NCI-H1436 treated with DMSO at 0.1 percent for 48 hours (cell line): ENCODE results near the gene TUSC2.
"Not testable (repeated sequence)": the region's sequence is repeated elsewhere in the genome, so short reads cannot be mapped to it uniquely, and the experiment has no call there.

Experiments
- DNase-seq: peaks from one replicate; lab custom pipeline; 2025; lab: John Stamatoyannopoulos, UW

Gene TUSC2

DNA sequence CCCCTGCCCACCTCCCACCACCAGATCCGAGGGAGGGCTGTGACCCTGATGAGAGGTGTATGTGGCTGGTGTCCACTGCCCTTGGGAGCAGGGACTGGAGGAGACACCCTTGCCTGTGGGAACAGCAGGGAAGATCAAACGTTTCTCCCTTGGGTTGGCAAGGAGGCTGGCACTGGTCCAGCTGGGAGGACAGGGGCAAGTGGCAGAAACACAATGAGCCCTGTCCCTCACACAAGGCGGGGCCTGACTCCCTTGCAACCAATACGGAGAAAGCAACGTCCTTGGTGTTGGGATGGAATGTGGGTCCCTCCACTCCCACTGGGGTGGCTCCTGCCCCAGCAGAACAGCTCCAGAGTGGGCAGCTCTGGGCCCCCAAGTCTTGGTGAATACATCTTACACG, 10.7 kb downstream of the TUSC2 start:
- no peak for DNase-seq

DNA sequence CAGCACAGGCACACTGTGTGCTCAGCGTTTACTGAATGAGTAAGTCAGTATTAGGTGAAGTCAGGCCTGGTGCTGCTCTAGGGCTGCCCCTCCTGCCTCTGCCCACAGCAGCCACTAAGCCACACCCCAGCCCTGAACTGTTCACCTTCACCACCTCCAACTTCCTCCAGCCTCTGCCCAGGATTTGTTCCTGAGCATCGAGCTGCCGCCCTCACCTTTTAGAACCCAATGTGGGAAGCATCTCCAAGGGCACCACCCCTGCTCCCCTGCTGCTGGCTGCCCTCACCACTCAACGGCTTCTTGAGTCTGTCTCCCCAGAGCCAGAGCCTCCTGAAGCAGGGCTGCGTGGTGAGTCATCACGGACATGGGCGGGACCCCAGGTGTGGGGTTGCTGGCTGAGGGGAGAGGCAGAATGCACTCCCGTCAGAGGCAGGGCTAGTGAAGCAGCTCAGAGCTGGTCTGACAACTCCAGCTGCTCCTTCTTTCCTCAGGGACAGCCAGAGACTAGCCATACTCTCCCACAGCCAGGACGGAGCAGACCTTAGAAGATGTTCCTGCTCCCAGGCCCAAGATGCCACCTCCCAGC, 11.3 kb downstream of the TUSC2 start:
- DNase-seq, result no peak

DNA sequence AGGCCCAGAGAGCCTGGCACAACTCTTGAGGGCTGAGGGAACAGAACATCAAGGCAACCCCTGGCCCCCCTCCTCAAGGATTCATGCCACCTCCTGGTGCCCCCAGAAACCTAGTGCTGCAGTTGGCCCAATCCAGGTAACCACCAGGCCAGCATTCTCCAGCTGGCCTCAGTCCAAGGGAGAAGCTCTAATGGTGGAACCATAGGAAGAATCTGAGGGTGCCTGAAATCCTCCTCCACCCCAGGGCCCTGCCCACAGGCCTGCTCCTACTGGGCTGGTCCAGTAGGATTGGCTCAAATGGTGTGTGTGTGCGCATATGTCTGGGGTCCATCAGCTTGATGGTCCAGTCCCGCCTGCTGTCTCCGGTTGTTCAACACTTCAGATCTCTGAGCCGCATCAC, 13.2 kb downstream of the TUSC2 start:
- no peak for DNase-seq

GRCh38 chr3:50314342-50314741, 13.7 kb downstream of the TUSC2 start:
- no peak for DNase-seq

GRCh38 chr3:50312041-50312440, 16.0 kb downstream of the TUSC2 start:
- not testable (repeated sequence) for DNase-seq

GRCh38 chr3:50304601-50305000, 23.4 kb downstream of the TUSC2 start:
- no peak for DNase-seq

GRCh38 chr3:50303013-50303815, 24.8 kb downstream of the TUSC2 start, which contains the start of gene HYAL1:
Gene HYAL1 (minus strand): TSS chr3:50303574. CDS start chr3:50302956, 618 bp downstream.
- no peak for DNase-seq

GRCh38 chr3:50302095-50303012, 25.7 kb downstream of the TUSC2 start:
- no peak for DNase-seq

GRCh38 chr3:50300681-50301254, 27.3 kb downstream of the TUSC2 start:
- DNase-seq, result no peak

DNA sequence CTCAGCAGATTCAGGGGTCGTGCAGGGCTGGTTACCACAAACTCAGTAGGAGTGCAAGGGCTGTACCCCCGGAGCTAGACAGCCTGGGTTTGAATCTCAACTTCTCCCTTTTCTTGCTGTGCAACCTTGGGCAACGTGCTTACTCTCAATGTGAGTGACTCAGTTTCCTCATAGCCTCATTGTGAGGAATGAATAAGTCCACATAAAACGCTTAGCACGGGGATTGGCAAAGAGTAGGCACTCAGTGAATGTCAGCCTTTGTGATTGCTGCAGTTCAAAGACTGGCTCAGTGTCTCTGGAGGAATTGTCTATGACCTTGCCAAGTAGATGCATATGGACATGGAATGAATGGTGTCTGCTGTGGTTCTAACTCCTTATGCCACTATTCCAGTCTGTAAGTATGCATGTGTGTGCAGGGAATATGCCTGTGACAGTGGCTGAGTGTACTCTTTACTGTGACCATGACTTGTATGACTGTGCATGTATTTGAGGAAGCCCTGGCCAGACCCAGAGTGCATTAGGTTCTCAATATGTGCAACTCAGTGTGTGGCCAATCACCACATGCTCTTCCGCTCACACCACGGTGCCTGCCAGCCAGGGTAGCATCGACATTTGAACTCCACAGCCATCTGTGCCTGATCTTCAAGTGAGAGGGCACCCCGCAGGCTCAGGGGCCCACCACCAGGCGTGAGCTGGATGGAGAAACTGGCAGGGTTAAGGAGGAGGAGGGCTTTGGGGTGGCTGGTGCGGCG, 27.9 kb downstream of the TUSC2 start:
- no peak for DNase-seq

DNA sequence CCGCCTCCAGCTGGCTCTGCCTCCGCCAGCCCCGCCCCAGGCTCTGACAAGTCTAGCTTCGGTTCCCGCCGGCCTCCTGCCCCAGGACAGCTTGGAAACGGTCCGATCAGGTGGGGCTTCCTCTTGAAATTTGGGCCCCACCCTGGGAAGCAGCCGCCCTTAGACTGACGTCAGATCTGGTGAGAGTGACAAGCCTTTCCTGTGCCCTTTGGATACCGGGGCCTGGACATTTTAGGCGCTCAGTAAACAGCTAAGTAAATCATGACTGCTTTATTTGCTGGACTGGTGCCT, 28.4 kb downstream of the TUSC2 start:
- DNase-seq, result no peak

GRCh38 chr3:50298836-50299637, 29.0 kb downstream of the TUSC2 start, which contains the start of the genes HYAL3 and NAA80:
Gene HYAL3 (minus strand): TSS chr3:50299405. CDS start chr3:50295602, 3,803 bp downstream.
Gene NAA80 (minus strand): TSS chr3:50299405. CDS start chr3:50297463, 1,942 bp downstream.
- DNase-seq, result peak; percentile 70

DNA sequence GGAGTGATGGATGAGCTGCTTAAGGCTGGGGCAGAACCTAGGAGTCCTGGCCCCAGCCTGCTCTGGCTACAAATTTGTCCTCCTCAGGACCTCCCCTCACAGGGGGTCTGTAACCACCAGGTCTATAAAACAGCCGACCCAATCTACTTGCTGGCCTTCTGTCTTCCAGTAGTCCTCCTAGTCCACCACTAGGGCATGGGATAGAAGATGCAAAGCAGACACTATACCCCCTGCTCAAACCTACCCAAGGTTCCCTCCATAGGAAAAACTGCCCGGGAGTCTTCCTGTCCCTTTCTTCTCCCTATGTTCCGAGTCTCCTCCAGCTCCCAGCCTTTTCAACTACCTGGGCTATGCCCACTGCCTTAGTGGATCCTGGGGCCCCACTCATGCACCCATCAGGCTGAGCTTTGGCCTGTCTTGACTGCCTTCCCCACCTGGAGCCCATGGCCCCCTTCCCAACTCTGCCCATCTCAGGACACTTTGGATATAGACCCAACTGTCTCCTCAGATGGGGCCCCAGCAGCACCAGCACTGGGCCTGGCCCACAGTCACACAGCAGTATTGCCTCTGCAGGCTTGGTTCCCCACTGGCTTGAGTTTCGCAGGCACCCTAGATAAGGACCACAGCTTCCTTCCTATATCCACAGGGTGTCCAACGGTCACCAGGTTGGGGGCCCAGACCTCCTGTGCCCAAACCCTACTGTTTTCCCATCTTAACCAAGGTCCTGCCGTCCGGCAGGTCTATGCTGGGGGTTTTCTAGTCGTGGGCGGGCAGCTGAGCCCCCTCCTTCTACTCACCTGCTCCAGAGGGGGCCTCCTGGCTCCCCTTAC, 29.9 kb downstream of the TUSC2 start:
- no peak for DNase-seq

GRCh38 chr3:50297384-50297775, 30.6 kb downstream of the TUSC2 start:
- DNase-seq, result no peak

DNA sequence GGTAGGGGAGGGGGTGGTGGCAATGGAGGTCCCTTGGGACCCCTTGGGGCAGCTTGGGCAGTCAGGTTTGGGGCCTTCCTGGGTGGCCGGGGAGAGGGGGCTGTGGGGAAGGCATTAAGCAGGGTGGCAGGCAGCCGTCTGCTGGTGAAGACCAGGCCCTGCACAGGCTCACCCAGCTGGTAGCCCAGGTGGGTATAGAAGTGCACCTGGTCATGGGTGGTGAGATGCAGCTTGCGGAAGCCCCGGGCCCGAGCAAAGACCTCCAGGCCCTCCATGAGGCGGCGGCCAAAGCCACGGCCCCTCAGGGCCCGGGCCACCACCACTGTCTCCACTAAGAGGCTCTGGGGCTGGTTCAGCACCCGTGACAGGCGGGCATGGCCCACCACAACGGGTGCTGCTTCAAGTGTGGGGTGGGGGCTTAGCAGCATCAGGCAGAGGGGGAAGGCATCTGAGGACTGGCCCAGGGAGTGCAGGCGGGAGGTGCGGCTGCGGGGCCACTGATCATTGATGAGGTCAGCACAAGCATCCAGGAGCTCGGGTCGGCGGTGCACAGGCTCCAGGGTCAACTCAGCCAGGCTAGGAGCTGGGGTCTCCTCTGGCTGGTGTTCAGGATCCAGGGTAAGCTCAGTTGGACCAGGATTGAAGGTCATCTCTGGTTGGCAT, 31.2 kb downstream of the TUSC2 start:
- no peak for DNase-seq

DNA sequence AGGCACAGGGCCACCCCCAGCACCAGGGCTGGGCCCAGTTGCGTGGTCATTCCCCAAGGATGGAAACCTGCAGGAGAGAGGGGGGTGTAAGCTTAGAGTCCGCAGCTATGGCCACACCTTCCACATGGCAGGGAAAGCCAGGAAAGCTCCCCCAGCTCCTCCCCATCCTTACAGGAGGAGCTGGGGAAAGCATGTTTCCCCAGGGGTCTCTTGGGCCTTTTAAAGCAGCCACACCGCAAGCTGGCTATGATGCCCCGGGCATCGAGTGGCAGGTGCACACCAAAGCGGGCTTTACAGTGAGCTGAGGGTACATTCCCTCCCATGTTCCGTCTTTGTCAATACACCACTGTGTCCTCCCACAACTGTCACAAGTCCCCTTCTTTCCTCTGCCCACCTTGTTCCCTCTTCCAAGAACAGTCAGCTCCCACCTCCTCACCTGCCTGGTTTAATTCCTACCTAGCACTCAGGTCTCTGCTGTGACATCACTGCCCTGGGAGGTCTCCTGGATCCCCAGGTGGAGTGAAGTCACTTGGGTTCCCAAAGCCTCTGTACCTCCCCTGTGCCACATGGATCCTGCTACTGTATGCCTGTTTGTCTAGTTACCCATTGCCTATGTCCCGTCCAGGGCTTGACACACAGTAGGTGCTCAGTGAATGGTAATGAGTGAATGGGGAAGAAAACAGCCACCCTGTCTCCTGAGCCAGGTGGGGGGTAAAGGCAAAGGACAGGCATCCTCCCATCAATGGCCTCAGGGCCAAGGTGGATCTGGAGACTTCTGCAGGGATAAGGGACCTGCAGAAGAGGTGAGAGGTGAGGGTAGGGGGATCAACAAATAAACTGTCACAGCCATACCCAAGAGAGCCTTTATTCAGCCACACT, 32.2 kb downstream of the TUSC2 start:
- no peak for DNase-seq

DNA sequence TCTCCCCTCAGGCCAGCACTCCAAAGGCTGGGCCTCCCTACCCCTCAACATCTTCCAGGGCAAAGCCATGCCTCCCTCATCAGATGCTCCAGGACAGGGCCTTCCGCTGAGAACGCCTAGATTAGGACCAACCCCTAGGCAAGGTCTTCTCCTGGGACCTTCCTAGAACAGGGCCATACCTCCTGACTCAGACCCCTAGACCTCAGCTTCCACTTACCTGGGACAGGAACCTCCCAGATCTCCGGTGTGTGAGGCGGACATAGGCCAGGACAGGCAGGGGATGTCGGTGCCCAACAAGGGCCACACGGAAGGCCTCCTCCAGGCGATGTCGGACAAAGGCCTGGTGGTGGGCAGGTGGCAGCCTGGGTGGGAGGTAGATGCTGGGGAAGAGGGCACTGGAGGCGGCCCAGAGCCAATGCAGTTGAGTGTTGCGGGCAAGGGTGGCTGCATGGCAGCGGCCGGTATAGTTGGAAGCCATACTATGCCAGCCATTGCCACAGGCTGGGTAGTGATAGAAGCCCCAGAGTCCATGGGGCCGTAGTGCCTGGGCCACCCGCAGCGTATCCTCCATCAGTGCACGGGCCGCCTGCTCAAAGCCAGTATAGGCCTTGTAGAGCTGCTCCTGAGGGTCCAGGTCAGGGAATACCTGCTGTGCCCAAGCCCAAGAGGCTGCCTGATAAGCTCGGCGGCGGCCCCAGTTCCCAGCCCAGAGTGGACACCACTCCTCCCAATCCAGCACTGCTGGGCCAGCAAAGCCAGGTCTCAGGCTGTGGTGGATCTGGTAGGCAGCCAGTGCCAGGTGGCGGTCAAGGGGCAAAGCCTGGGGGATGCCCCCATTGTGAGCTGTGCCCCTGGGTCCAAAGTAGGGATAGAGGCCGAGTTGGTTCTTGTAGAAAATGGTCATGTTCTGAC, 33.3 kb downstream of the TUSC2 start:
- DNase-seq, result no peak
